DND-41 (cell line): ENCODE results near the gene XPO4.

ENCODE experiments used
- EZH2 ChIP-seq: IDR thresholded peaks from 3 replicates; pipeline ENCODE4 v1.6.1; 2012; ENCODE audit warnings: borderline replicate concordance, low read depth, mild to moderate bottlenecking, moderate library complexity, low read length, inconsistent platforms; ENCODE audit not compliant: severe bottlenecking
- TF ChIP-seq, protein P1 (sequence below): IDR thresholded peaks from 2 replicates; pipeline ENCODE4 v1.5.1; 2012; ENCODE audit warnings: borderline replicate concordance, low read length, moderate library complexity, mild to moderate bottlenecking; ENCODE audit not compliant: poor library complexity, severe bottlenecking; ENCODE audit errors: extremely low read depth

DNA sequence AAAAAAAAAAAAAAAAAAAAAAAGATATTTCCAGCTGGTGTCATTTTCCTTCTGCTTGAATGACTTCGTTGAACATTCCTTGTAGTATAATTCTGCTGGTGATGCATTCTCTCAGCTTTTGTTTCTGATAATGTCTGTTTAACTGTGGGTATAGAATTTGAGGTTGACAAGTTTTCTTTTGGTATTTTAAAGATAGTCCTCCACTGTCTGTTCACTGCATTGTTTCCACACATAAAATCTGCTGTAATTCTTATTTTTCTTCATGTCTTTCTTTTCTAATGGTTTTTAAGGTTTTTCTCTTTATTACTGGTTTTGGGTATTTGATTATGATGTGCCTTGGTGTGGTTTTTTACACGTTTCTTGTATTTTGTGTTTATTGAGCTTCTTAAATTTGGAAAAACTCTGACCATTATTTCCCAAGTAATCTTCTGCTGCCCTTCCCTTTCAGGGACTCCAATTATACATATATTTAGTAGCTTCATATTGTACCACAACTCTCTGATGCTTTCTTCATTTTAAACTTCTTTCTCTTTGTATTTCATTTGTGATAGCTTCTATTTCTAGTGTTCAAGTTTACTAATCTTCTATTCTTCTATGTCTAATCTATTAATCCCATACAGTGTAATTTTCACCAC lies 135.1 kb downstream of the XPO4 start:
- TF ChIP-seq, protein P1, sequence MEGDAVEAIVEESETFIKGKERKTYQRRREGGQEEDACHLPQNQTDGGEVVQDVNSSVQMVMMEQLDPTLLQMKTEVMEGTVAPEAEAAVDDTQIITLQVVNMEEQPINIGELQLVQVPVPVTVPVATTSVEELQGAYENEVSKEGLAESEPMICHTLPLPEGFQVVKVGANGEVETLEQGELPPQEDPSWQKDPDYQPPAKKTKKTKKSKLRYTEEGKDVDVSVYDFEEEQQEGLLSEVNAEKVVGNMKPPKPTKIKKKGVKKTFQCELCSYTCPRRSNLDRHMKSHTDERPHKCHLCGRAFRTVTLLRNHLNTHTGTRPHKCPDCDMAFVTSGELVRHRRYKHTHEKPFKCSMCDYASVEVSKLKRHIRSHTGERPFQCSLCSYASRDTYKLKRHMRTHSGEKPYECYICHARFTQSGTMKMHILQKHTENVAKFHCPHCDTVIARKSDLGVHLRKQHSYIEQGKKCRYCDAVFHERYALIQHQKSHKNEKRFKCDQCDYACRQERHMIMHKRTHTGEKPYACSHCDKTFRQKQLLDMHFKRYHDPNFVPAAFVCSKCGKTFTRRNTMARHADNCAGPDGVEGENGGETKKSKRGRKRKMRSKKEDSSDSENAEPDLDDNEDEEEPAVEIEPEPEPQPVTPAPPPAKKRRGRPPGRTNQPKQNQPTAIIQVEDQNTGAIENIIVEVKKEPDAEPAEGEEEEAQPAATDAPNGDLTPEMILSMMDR = no peak
- no peak for TF ChIP-seq EZH2
